Pons (tissue), 1 donor: Measurements from ENCODE around the gene BTBD8.

ENCODE experiments used
- DNase-seq: peaks from one replicate; pipeline ENCODE4 v3.0.0-alpha.2; 2016; ENCODE audit warnings: low spot score

Gene BTBD8

GRCh38 chr1:92192246-92192645 is 112.1 kb downstream of the BTBD8 start:
- no peak for DNase-seq

GRCh38 chr1:92194511-92194910 is 114.4 kb downstream of the BTBD8 start:
- DNase-seq: no peak

GRCh38 chr1:92201973-92202372 is 121.8 kb downstream of the BTBD8 start:
- DNase-seq: no peak

GRCh38 chr1:92203105-92203504 is 123.0 kb downstream of the BTBD8 start:
- DNase-seq: no peak

GRCh38 chr1:92210701-92211100 is 130.6 kb downstream of the BTBD8 start:
- DNase-seq: no peak

GRCh38 chr1:92211166-92211565 is 131.0 kb downstream of the BTBD8 start:
- no peak for DNase-seq

GRCh38 chr1:92217721-92218120 is 137.6 kb downstream of the BTBD8 start, which contains the start of gene C1orf146:
TSS of gene C1orf146 (plus strand) at chr1:92217915. CDS start at chr1:92231421, 13,506 bp downstream.
- DNase-seq: no peak

GRCh38 chr1:92218559-92218958 is 138.4 kb downstream of the BTBD8 start:
- no peak for DNase-seq

- no peak for DNase-seq
These were observed 138.9 kb downstream of the BTBD8 start for GRCh38 chr1:92219028-92219427.

GRCh38 chr1:92228401-92228800 is 148.3 kb downstream of the BTBD8 start:
- no peak for DNase-seq

GRCh38 chr1:92230736-92231135 is 150.6 kb downstream of the BTBD8 start:
- peak; percentile 7 for DNase-seq
